Measurements from ENCODE around the gene LECT2.

DNA sequence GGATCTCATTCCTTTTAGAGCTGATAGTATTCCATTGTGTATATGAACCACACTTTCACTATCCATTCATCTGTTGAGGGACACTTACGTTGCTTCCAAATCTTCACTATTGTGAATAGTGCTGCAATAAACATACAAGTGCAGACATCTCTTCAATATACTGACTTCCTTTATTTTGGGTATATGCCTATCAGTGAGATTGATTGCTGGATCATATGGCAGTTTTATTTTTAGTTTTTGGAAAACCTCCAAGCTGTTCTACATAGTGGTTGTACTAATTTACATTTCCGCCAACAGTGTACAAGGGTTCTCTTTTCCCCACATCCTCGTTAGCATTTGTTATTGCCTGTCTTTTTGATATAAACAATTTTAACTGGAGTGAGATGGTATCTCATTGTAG lies 33.8 kb upstream of the LECT2 start:
- TF ChIP-seq RAD21 (IDR thresholded peaks at IDR 0.05; ENCODE audit: low read depth), result no peak
- no peak for TF ChIP-seq REST (IDR thresholded peaks at IDR 0.05; ENCODE audit: low read depth)
- no peak for TF ChIP-seq CTCF (IDR thresholded peaks at IDR 0.05 in 2 of 3, conservative IDR thresholded peaks at IDR 0.05 in 1 of 3; ENCODE audit: borderline replicate concordance in 1 of 3, insufficient read depth in 1 of 3, low read depth in 2 of 3, low read length in 2 of 3)
- no peak for TF ChIP-seq POLR2AphosphoS5 (IDR thresholded peaks at IDR 0.05; ENCODE audit: low read depth, low read length)
- no peak for TF ChIP-seq EZH2 (IDR thresholded peaks at IDR 0.05)
- TF ChIP-seq, protein P1, sequence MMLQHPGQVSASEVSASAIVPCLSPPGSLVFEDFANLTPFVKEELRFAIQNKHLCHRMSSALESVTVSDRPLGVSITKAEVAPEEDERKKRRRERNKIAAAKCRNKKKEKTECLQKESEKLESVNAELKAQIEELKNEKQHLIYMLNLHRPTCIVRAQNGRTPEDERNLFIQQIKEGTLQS (IDR thresholded peaks at IDR 0.05), result no peak
- TF ChIP-seq POLR2A (IDR thresholded peaks at IDR 0.05; ENCODE audit: borderline replicate concordance, extremely low read depth, insufficient read depth, insufficient read length), result no peak
- TF ChIP-seq JUND (IDR thresholded peaks at IDR 0.05), result no peak
- no peak for TF ChIP-seq YY1 (IDR thresholded peaks at IDR 0.05; ENCODE audit: extremely low read depth, insufficient replicate concordance, low read depth, low read length)
- no peak for TF ChIP-seq FOSL1 (IDR thresholded peaks at IDR 0.05; ENCODE audit: low read depth)
- TF ChIP-seq CEBPB (IDR thresholded peaks at IDR 0.05; ENCODE audit: low read depth), result no peak
- TF ChIP-seq MAX (IDR thresholded peaks at IDR 0.05), result no peak
- TF ChIP-seq EZH2phosphoT487 (IDR thresholded peaks at IDR 0.05; ENCODE audit: borderline replicate concordance), result no peak

Data from HCT116 (cell line).